Caco-2 (cell line): ENCODE results near the gene KCNJ1. TPM values are rescaled to one million over a fixed set of nuclear protein-coding genes. Genes with fewer than 3 reads are reported as not detected.

Source experiments
- BruUV-seq: library from RNA; stranded (reverse); fragments of 400-500 nt; replicated peaks from 2 replicates; lab custom pipeline; 2021; lab: Mats Ljungman, UMichigan
- CTCF ChIA-PET: fragments of 300-600 bp; sonication (Branson Sonifier 250); formaldehyde crosslinking; loops from one replicate; lab custom pipeline; 2022; ENCODE audit warnings: antibody characterized with exemption; lab: Charles Lee
- POLR2A ChIA-PET: fragments of 300-600 bp; sonication (Branson Sonifier 250); formaldehyde crosslinking; loops from one replicate; lab custom pipeline; 2022; ENCODE audit warnings: antibody characterized with exemption; lab: Charles Lee
- DNase-seq, 2 experiments: peaks; one replicate each; pipeline versions ENCODE4 v3.0.0 to v3.0.0-alpha.2; 2020 to 2022
- H3K27me3 ChIP-seq: replicated peaks from 2 replicates; pipeline ENCODE4 v1.6.0; 2011; ENCODE audit warnings: low read length; ENCODE audit not compliant: control insufficient read depth, insufficient read depth
- H3K36me3 ChIP-seq: 2 replicates; pipeline ENCODE4 v1.5.1; 2011; ENCODE audit warnings: low read length; ENCODE audit not compliant: control insufficient read depth, insufficient read depth
- H3K4me1 ChIP-seq: fragments of 250-450 bp; sonication (Bioruptor Pico); 2 replicates; pipeline ENCODE4 v1.5.1; 2020; ENCODE audit warnings: mild to moderate bottlenecking
- H3K4me3 ChIP-seq: 2 replicates; pipeline ENCODE4 v1.5.1; 2011; ENCODE audit warnings: low read depth, mild to moderate bottlenecking, control low read depth, low read length
- H3K9me3 ChIP-seq: fragments of 250-450 bp; sonication (Bioruptor Pico); 2 replicates; pipeline ENCODE4 v1.5.1; 2020; ENCODE audit warnings: mild to moderate bottlenecking, moderate library complexity
- H3K27ac Mint-ChIP-seq: one replicate; pipeline ENCODE4 v1.8.0; 2022; ENCODE audit warnings: mixed read lengths; ENCODE audit not compliant: unreplicated experiment
- H3K27me3 Mint-ChIP-seq: one replicate; pipeline ENCODE4 v1.8.0; 2022; ENCODE audit warnings: mixed read lengths; ENCODE audit not compliant: insufficient read depth, unreplicated experiment
- H3K36me3 Mint-ChIP-seq: one replicate; pipeline ENCODE4 v1.8.0; 2022; ENCODE audit warnings: mild to moderate bottlenecking, mixed read lengths; ENCODE audit not compliant: insufficient read depth, unreplicated experiment
- H3K4me1 Mint-ChIP-seq: one replicate; pipeline ENCODE4 v1.8.0; 2022; ENCODE audit warnings: low read depth, mixed read lengths; ENCODE audit not compliant: unreplicated experiment
- H3K4me3 Mint-ChIP-seq: one replicate; pipeline ENCODE4 v1.8.0; 2022; ENCODE audit warnings: mild to moderate bottlenecking, moderate library complexity, mixed read lengths; ENCODE audit not compliant: unreplicated experiment
- H3K9me3 Mint-ChIP-seq: one replicate; pipeline ENCODE4 v1.8.0; 2022; ENCODE audit warnings: mixed read lengths; ENCODE audit not compliant: unreplicated experiment
- CTCF ChIP-seq, 2 experiments: fragments of 200-600 bp in 1 of 2; IDR thresholded peaks; 1 replicate in 1 of 2; 2 replicates in 1 of 2; pipeline versions ENCODE4 v1.5.1 to v1.8.0; 2011 to 2022; ENCODE audit warnings: antibody characterized with exemption in 1 of 2, control low read depth in 1 of 2, inconsistent platforms in 1 of 2, low read depth in 1 of 2, low read length in 1 of 2, mild to moderate bottlenecking in 1 of 2, moderate library complexity in 1 of 2; ENCODE audit not compliant: insufficient read depth in 1 of 2, severe bottlenecking in 1 of 2, unreplicated experiment in 1 of 2
- intact Hi-C: fragments of 100-400 bp; cut with micrococcal nuclease; formaldehyde crosslinking; loops from one replicate; pipeline ENCODE4 v1.10.0; 2022; ENCODE audit not compliant: unreplicated experiment
- total RNA-seq: library from RNA; stranded (reverse); gene quantifications from 2 replicates; pipeline ENCODE4 v1.2.3, GENCODE V29; 2022

KCNJ1 gene
- total RNA-seq, 1 experiment from 2014 or later: not detected

- Mint-ChIP-seq H3K27ac (no peak overlapping the region), H3K4me3 (no peak overlapping the region), H3K9me3 (no peaks in the 10 kb centered on the region), H3K27me3 (peaks cover 2% of the 10 kb centered on the region), H3K36me3 (no peaks in the 10 kb centered on the region), H3K4me1 (peaks cover 6% of the 10 kb centered on the region)
- ChIA-PET CTCF (interaction anchor here (1.1 to 5.7 kb wide), 3 partner anchors 24 to 47 kb away, joined by 3 to 30 read pairs (median 3); no protein-coding TSS in a partner anchor), POLR2A (no interaction called here)
- TF ChIP-seq CTCF (IDR thresholded peaks at IDR 0.05; ENCODE audit: insufficient read depth in 1 of 2, low read depth in 1 of 2, low read length in 1 of 2, severe bottlenecking in 1 of 2, unreplicated experiment in 1 of 2): no peak
- no peak overlapping the region for H3K4me3 ChIP-seq
- no peaks in the 10 kb centered on the region; the same call in 1 of the 2 replicates for H3K27me3 ChIP-seq
- intact Hi-C loops: no loop called here
- BruUV-seq: no TSS peak
- no peaks in the 10 kb centered on the region for H3K36me3 ChIP-seq
- no peaks in the 10 kb centered on the region for H3K9me3 ChIP-seq
- H3K4me1 ChIP-seq: peaks cover 6% of the 10 kb centered on the region
- DNase-seq: no peak
Observed at GRCh38 chr11:128909438-128910125, 42.5 kb upstream of the KCNJ1 start.

- TF ChIP-seq CTCF (IDR thresholded peaks at IDR 0.05; ENCODE audit: insufficient read depth in 1 of 2, low read depth in 1 of 2, low read length in 1 of 2, severe bottlenecking in 1 of 2, unreplicated experiment in 1 of 2): no peak
- DNase-seq: no peak
- H3K27me3 Mint-ChIP-seq: peaks cover 5% of the 10 kb centered on the region
- H3K36me3 Mint-ChIP-seq: no peaks in the 10 kb centered on the region
- H3K9me3 Mint-ChIP-seq: no peaks in the 10 kb centered on the region
- Histone ChIP-seq H3K9me3 (no peaks in the 10 kb centered on the region), H3K36me3 (no peaks in the 10 kb centered on the region), H3K27me3 (no peaks in the 10 kb centered on the region; the same call in 1 of the 2 replicates), H3K4me3 (no peak overlapping the region), H3K4me1 (peaks cover 6% of the 10 kb centered on the region)
- ChIA-PET CTCF (interaction anchor here (1.1 to 5.7 kb wide), 4 partner anchors 23 to 48 kb away, joined by 3 to 38 read pairs (median 16); no protein-coding TSS in a partner anchor), POLR2A (no interaction called here)
- H3K4me3 Mint-ChIP-seq: no peak overlapping the region
- H3K27ac Mint-ChIP-seq: no peak overlapping the region
- BruUV-seq: no TSS peak
- intact Hi-C loops: no loop called here
- peaks cover 6% of the 10 kb centered on the region for H3K4me1 Mint-ChIP-seq
Observed at GRCh38 chr11:128908391-128909246, 41.5 kb upstream of the KCNJ1 start.

- no peak overlapping the region for H3K4me3 Mint-ChIP-seq
- H3K27me3 Mint-ChIP-seq: peaks cover 3% of the 10 kb centered on the region
- Histone ChIP-seq H3K4me3 (no peak overlapping the region), H3K36me3 (no peaks in the 10 kb centered on the region), H3K4me1 (peaks cover 6% of the 10 kb centered on the region), H3K9me3 (no peaks in the 10 kb centered on the region), H3K27me3 (no peaks in the 10 kb centered on the region; the same call in 1 of the 2 replicates)
- no TSS peak for BruUV-seq
- intact Hi-C loops: no loop called here
- no peak overlapping the region for H3K27ac Mint-ChIP-seq
- DNase-seq: no peak
- ChIA-PET CTCF (interaction anchor here (0.6 to 5.7 kb wide), 3 partner anchors 22 to 1239 kb away, joined by 3 to 38 read pairs (median 30); no protein-coding TSS in a partner anchor), POLR2A (no interaction called here)
- no peaks in the 10 kb centered on the region for H3K9me3 Mint-ChIP-seq
- TF ChIP-seq CTCF (IDR thresholded peaks at IDR 0.05; ENCODE audit: insufficient read depth in 1 of 2, low read depth in 1 of 2, low read length in 1 of 2, severe bottlenecking in 1 of 2, unreplicated experiment in 1 of 2): no peak
- peaks cover 6% of the 10 kb centered on the region for H3K4me1 Mint-ChIP-seq
- no peaks in the 10 kb centered on the region for H3K36me3 Mint-ChIP-seq
Observed at GRCh38 chr11:128907585-128907984, 40.5 kb upstream of the KCNJ1 start.
